Measurements from ENCODE around the gene SKAP1. TPM values are rescaled to one million over a fixed set of nuclear protein-coding genes. Genes with fewer than 3 reads are reported as not detected.

SKAP1 gene
- total RNA-seq, 1 donor from 2014 or later: not detected

- Histone ChIP-seq H3K27ac (ENCODE audit: low read depth, low read length) (no peak overlapping the region), H4K20me1 (ENCODE audit: insufficient read depth, low read length) (no peaks in the 10 kb centered on the region), H3K79me2 (ENCODE audit: insufficient read depth, low read length) (no peaks in the 10 kb centered on the region), H3K4me3 (ENCODE audit: insufficient read depth, low read depth, low read length) (no peak overlapping the region), H2AFZ (ENCODE audit: low read depth, low read length) (no peak overlapping the region), H3K36me3 (ENCODE audit: insufficient read depth, low read length) (no peaks in the 10 kb centered on the region), H3K4me2 (ENCODE audit: low read length) (no peak overlapping the region), H3K27me3 (ENCODE audit: insufficient read depth, low read length) (peaks cover 38% of the 10 kb centered on the region), H3K9me3 (ENCODE audit: insufficient read depth, low read depth, low read length) (no peaks in the 10 kb centered on the region), H3K9ac (ENCODE audit: low read length) (no peak overlapping the region), H3K4me1 (ENCODE audit: insufficient read depth, low read length) (no peaks in the 10 kb centered on the region)
- no peak for DNase-seq (ENCODE audit: low read depth)
- TF ChIP-seq EZH2 (IDR thresholded peaks at IDR 0.05; ENCODE audit: insufficient read depth, low read length) (no peak), CTCF (IDR thresholded peaks at IDR 0.05; ENCODE audit: insufficient read depth, low read depth, low read length) (no peak)
- Mint-ChIP-seq H3K4me1 (ENCODE audit: low read depth, unreplicated experiment) (peaks cover 3% of the 10 kb centered on the region), H3K27ac (ENCODE audit: unreplicated experiment) (no peak overlapping the region), H3K36me3 (ENCODE audit: low read depth, unreplicated experiment) (no peaks in the 10 kb centered on the region), H3K9me3 (ENCODE audit: unreplicated experiment) (no peaks in the 10 kb centered on the region), H3K4me3 (ENCODE audit: unreplicated experiment) (no peak overlapping the region), H3K27me3 (ENCODE audit: low read depth, unreplicated experiment) (peaks cover 15% of the 10 kb centered on the region)
- no peak for FAIRE-seq
These were observed 37.2 kb downstream of the SKAP1 start for GRCh38 chr17:48392857-48393256.

GRCh38 chr17:48391444-48391843, 38.6 kb downstream of the SKAP1 start:
- FAIRE-seq: no peak
- Mint-ChIP-seq H3K4me3 (ENCODE audit: unreplicated experiment) (no peak overlapping the region), H3K27me3 (ENCODE audit: low read depth, unreplicated experiment) (peaks cover 24% of the 10 kb centered on the region)

More at GRCh38 chr17:48391444-48391843, 38.6 kb downstream of the SKAP1 start:
- no peaks in the 10 kb centered on the region for H3K4me1 ChIP-seq (ENCODE audit: insufficient read depth, low read length)
- H2AFZ ChIP-seq (ENCODE audit: low read depth, low read length): no peak overlapping the region
- H3K9me3 ChIP-seq (ENCODE audit: insufficient read depth, low read depth, low read length): no peaks in the 10 kb centered on the region
- Mint-ChIP-seq H3K36me3 (ENCODE audit: low read depth, unreplicated experiment) (no peaks in the 10 kb centered on the region), H3K4me1 (ENCODE audit: low read depth, unreplicated experiment) (peaks cover 3% of the 10 kb centered on the region), H3K27ac (ENCODE audit: unreplicated experiment) (no peak overlapping the region), H3K9me3 (ENCODE audit: unreplicated experiment) (no peaks in the 10 kb centered on the region)
- TF ChIP-seq EZH2 (IDR thresholded peaks at IDR 0.05; ENCODE audit: insufficient read depth, low read length) (no peak), CTCF (IDR thresholded peaks at IDR 0.05; ENCODE audit: insufficient read depth, low read depth, low read length) (no peak)
- no peaks in the 10 kb centered on the region for H3K79me2 ChIP-seq (ENCODE audit: insufficient read depth, low read length)
- no peak overlapping the region for H3K4me3 ChIP-seq (ENCODE audit: insufficient read depth, low read depth, low read length)
- no peak overlapping the region for H3K9ac ChIP-seq (ENCODE audit: low read length)
- DNase-seq (ENCODE audit: low read depth): no peak
- H4K20me1 ChIP-seq (ENCODE audit: insufficient read depth, low read length): no peaks in the 10 kb centered on the region
- no peak overlapping the region for H3K4me2 ChIP-seq (ENCODE audit: low read length)
- H3K36me3 ChIP-seq (ENCODE audit: insufficient read depth, low read length): no peaks in the 10 kb centered on the region
- H3K27me3 ChIP-seq (ENCODE audit: insufficient read depth, low read length): peaks cover 48% of the 10 kb centered on the region
- H3K27ac ChIP-seq (ENCODE audit: low read depth, low read length): no peak overlapping the region
